HepG2 (cell line): ENCODE measurements around the gene COMMD1. TPM values are rescaled to one million over a fixed set of nuclear protein-coding genes. Genes with fewer than 3 reads are reported as not detected.

Source experiments
- BHLHE40 ChIP-seq: IDR thresholded peaks from 2 replicates; pipeline ENCODE4 v1.6.1; 2011; ENCODE audit warnings: low read length, improper control_type of control experiment
- CEBPB ChIP-seq: IDR thresholded peaks from 2 replicates; pipeline ENCODE4 v1.6.1; 2011; ENCODE audit warnings: low read depth, low read length, improper control_type of control experiment, borderline replicate concordance
- CHCHD3 ChIP-seq: sonication (generic); formaldehyde crosslinking; IDR thresholded peaks from 2 replicates; pipeline ENCODE4 v1.8.0; 2022; ENCODE audit warnings: mild to moderate bottlenecking, missing genetic modification reagents, moderate library complexity
- EED ChIP-seq: sonication (generic); formaldehyde crosslinking; IDR thresholded peaks from 2 replicates; pipeline ENCODE4 v1.5.0; 2020; ENCODE audit warnings: mild to moderate bottlenecking, missing genetic modification reagents
- ELF4 ChIP-seq: sonication (generic); formaldehyde crosslinking; IDR thresholded peaks from 2 replicates; pipeline ENCODE4 v1.5.0; 2020; ENCODE audit warnings: missing genetic modification reagents, mild to moderate bottlenecking, moderate library complexity, borderline replicate concordance
- KMT2B ChIP-seq: IDR thresholded peaks from 2 replicates; pipeline ENCODE4 v1.6.1; 2016; ENCODE audit warnings: missing genetic modification reagents, missing compliant biosample characterization
- MEIS1 ChIP-seq: sonication (generic); formaldehyde crosslinking; IDR thresholded peaks from 2 replicates; pipeline ENCODE4 v1.9.0; 2021; ENCODE audit warnings: mild to moderate bottlenecking, missing genetic modification reagents, moderate library complexity, borderline replicate concordance
- MLLT10 ChIP-seq: sonication (generic); formaldehyde crosslinking; IDR thresholded peaks from 2 replicates; pipeline ENCODE4 v1.4.0; 2020; ENCODE audit warnings: missing genetic modification reagents
- SATB2 ChIP-seq: sonication (generic); formaldehyde crosslinking; IDR thresholded peaks from 2 replicates; pipeline ENCODE4 v1.5.0; 2020; ENCODE audit warnings: missing genetic modification reagents
- ZNF101 ChIP-seq: sonication (generic); formaldehyde crosslinking; IDR thresholded peaks from 2 replicates; pipeline ENCODE4 v1.4.0; 2020; ENCODE audit warnings: mild to moderate bottlenecking, low read depth, missing genetic modification reagents, borderline replicate concordance
- ZNF234 ChIP-seq: sonication (generic); formaldehyde crosslinking; conservative IDR thresholded peaks from 2 replicates; pipeline ENCODE4 v1.5.1; 2020; ENCODE audit warnings: mild to moderate bottlenecking, missing genetic modification reagents
- ZNF296 ChIP-seq: sonication (generic); formaldehyde crosslinking; conservative IDR thresholded peaks from 2 replicates; pipeline ENCODE4 v1.5.0; 2020; ENCODE audit warnings: mild to moderate bottlenecking, missing genetic modification reagents
- ZNF33A ChIP-seq: sonication (generic); formaldehyde crosslinking; IDR thresholded peaks from 2 replicates; pipeline ENCODE4 v1.5.1; 2020; ENCODE audit warnings: missing genetic modification reagents, mild to moderate bottlenecking, moderate library complexity, borderline replicate concordance
- ZNF484 ChIP-seq: sonication (generic); formaldehyde crosslinking; IDR thresholded peaks from 2 replicates; pipeline ENCODE4 v1.5.1; 2020; ENCODE audit warnings: mild to moderate bottlenecking, low read depth, missing genetic modification reagents, borderline replicate concordance
- ZNF660 ChIP-seq: sonication (generic); formaldehyde crosslinking; IDR thresholded peaks from 2 replicates; pipeline ENCODE4 v1.5.1; 2020; ENCODE audit warnings: mild to moderate bottlenecking, low read depth, missing genetic modification reagents, borderline replicate concordance
- ZNF674 ChIP-seq: sonication (generic); formaldehyde crosslinking; IDR thresholded peaks from 2 replicates; pipeline ENCODE4 v1.5.0; 2020; ENCODE audit warnings: low read depth, mild to moderate bottlenecking, missing genetic modification reagents
- ZNF773 ChIP-seq: sonication (generic); formaldehyde crosslinking; IDR thresholded peaks from 2 replicates; pipeline ENCODE4 v1.4.0; 2020; ENCODE audit warnings: missing genetic modification reagents, borderline replicate concordance
- polyA plus RNA-seq, 8 experiments: library from polyadenylated mRNA; depleted of rRNA in 3 of 8; stranded (reverse) in 7 of 8; unstranded in 1 of 8; fragments of >200 nt; fragmentation: Illumina TruSeq in 4 of 8; extraction: Trizol in 4 of 8; gene quantifications; 2 replicates each; pipeline versions ENCODE4 v1.2.1 to v1.2.3, GENCODE V29; 2011 to 2016; ENCODE audit warnings: low read depth in 4 of 8, missing spikeins in 1 of 8, mixed read lengths in 1 of 8; ENCODE audit not compliant: insufficient read depth in 1 of 8
- total RNA-seq, 5 experiments: library from RNA; depleted of rRNA; stranded (reverse); fragments of >200 nt; fragmentation: Illumina TruSeq; extraction: Trizol; gene quantifications; 2 replicates each; pipeline ENCODE4 v1.2.3, GENCODE V29; 2016; ENCODE audit warnings: low read depth in 1 of 5
- TF ChIP-seq, protein P1 (sequence below): sonication (generic); formaldehyde crosslinking; IDR thresholded peaks from 2 replicates; pipeline ENCODE4 v1.4.0; 2020; ENCODE audit warnings: missing genetic modification reagents
- TF ChIP-seq, protein P2 (sequence below): sonication (generic); formaldehyde crosslinking; IDR thresholded peaks from 2 replicates; pipeline ENCODE4 v1.4.0; 2020; ENCODE audit warnings: missing genetic modification reagents

Gene COMMD1
- total and polyA plus RNA-seq, 2 of the 13 experiments (the other 11 are each of a cell fraction or from before 2014, with no cell fraction given) = 25.7 to 105 TPM

DNA sequence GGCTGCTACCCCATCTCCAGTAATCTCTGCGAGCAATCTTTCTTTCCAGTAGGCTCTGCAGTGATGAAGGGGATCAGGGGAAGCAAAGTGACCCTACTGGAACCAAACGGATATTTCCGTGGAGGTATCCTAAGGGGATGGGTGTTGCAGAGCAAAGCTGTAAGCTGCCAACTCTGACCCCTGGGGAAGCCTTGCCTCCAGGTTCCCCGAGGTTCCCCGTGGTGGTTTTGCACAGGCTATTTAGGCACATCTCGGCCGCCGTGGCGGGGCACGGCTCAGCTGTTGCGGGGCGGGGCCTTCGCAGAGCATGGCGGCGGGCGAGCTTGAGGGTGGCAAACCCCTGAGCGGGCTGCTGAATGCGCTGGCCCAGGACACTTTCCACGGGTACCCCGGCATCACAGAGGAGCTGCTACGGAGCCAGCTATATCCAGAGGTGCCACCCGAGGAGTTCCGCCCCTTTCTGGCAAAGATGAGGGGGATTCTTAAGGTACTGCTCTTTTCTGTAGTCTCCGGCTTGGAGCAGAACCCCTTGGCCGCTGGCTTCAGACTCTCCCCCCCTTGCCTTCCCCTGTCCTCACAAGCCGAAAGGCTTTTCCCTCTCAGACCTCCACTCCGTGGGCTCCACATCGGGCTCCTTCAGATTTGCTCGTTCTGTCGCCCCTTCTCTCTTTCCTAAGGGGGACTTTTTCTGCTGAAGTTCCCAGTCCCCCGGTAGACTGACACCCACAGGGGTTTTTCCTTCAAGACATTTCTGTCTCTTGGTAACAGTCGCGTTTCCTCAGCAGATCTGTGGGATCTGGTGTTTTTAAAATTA lies at the start of gene COMMD1 (continued):
- TF ChIP-seq ZNF33A (CRISPR knock-in tag) (no peak), MEIS1 (CRISPR knock-in tag) (no peak), KMT2B (CRISPR knock-in tag) (peak; percentile 97), ZNF296 (CRISPR knock-in tag) (peak; percentile 74; the same call in 1 of the 2 replicates), ZNF660 (CRISPR knock-in tag) (no peak), CEBPB (no peak), CHCHD3 (CRISPR knock-in tag) (peak; percentile 66; the same call in 1 of the 2 replicates), ZNF101 (CRISPR knock-in tag) (no peak), ZNF674 (CRISPR knock-in tag) (no peak), ZNF234 (CRISPR knock-in tag) (no peak), EED (CRISPR knock-in tag) (no peak), SATB2 (CRISPR knock-in tag) (no peak), ZNF773 (peak; percentile 65; the same call in 1 of the 2 replicates), ELF4 (CRISPR knock-in tag) (no peak), ZNF484 (CRISPR knock-in tag) (no peak), BHLHE40 (no peak), MLLT10 (CRISPR knock-in tag) (no peak)
- TF ChIP-seq, protein P1, sequence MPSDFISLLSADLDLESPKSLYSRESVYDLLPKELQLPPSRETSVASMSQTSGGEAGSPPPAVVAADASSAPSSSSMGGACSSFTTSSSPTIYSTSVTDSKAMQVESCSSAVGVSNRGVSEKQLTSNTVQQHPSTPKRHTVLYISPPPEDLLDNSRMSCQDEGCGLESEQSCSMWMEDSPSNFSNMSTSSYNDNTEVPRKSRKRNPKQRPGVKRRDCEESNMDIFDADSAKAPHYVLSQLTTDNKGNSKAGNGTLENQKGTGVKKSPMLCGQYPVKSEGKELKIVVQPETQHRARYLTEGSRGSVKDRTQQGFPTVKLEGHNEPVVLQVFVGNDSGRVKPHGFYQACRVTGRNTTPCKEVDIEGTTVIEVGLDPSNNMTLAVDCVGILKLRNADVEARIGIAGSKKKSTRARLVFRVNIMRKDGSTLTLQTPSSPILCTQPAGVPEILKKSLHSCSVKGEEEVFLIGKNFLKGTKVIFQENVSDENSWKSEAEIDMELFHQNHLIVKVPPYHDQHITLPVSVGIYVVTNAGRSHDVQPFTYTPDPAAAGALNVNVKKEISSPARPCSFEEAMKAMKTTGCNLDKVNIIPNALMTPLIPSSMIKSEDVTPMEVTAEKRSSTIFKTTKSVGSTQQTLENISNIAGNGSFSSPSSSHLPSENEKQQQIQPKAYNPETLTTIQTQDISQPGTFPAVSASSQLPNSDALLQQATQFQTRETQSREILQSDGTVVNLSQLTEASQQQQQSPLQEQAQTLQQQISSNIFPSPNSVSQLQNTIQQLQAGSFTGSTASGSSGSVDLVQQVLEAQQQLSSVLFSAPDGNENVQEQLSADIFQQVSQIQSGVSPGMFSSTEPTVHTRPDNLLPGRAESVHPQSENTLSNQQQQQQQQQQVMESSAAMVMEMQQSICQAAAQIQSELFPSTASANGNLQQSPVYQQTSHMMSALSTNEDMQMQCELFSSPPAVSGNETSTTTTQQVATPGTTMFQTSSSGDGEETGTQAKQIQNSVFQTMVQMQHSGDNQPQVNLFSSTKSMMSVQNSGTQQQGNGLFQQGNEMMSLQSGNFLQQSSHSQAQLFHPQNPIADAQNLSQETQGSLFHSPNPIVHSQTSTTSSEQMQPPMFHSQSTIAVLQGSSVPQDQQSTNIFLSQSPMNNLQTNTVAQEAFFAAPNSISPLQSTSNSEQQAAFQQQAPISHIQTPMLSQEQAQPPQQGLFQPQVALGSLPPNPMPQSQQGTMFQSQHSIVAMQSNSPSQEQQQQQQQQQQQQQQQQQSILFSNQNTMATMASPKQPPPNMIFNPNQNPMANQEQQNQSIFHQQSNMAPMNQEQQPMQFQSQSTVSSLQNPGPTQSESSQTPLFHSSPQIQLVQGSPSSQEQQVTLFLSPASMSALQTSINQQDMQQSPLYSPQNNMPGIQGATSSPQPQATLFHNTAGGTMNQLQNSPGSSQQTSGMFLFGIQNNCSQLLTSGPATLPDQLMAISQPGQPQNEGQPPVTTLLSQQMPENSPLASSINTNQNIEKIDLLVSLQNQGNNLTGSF (CRISPR knock-in tag) = no peak
- TF ChIP-seq, protein P2, sequence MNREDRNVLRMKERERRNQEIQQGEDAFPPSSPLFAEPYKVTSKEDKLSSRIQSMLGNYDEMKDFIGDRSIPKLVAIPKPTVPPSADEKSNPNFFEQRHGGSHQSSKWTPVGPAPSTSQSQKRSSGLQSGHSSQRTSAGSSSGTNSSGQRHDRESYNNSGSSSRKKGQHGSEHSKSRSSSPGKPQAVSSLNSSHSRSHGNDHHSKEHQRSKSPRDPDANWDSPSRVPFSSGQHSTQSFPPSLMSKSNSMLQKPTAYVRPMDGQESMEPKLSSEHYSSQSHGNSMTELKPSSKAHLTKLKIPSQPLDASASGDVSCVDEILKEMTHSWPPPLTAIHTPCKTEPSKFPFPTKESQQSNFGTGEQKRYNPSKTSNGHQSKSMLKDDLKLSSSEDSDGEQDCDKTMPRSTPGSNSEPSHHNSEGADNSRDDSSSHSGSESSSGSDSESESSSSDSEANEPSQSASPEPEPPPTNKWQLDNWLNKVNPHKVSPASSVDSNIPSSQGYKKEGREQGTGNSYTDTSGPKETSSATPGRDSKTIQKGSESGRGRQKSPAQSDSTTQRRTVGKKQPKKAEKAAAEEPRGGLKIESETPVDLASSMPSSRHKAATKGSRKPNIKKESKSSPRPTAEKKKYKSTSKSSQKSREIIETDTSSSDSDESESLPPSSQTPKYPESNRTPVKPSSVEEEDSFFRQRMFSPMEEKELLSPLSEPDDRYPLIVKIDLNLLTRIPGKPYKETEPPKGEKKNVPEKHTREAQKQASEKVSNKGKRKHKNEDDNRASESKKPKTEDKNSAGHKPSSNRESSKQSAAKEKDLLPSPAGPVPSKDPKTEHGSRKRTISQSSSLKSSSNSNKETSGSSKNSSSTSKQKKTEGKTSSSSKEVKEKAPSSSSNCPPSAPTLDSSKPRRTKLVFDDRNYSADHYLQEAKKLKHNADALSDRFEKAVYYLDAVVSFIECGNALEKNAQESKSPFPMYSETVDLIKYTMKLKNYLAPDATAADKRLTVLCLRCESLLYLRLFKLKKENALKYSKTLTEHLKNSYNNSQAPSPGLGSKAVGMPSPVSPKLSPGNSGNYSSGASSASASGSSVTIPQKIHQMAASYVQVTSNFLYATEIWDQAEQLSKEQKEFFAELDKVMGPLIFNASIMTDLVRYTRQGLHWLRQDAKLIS = no peak
